SHP77 (cell line): Measurements from ENCODE around the gene AJM1.
"Not testable (repeated sequence)": the region's sequence is repeated elsewhere in the genome, so short reads cannot be mapped to it uniquely, and the experiment has no call there.

Source experiments
- DNase-seq, 2 experiments: peaks; one replicate each; lab custom pipeline; 2025; lab: John Stamatoyannopoulos, UW

Gene AJM1

DNA sequence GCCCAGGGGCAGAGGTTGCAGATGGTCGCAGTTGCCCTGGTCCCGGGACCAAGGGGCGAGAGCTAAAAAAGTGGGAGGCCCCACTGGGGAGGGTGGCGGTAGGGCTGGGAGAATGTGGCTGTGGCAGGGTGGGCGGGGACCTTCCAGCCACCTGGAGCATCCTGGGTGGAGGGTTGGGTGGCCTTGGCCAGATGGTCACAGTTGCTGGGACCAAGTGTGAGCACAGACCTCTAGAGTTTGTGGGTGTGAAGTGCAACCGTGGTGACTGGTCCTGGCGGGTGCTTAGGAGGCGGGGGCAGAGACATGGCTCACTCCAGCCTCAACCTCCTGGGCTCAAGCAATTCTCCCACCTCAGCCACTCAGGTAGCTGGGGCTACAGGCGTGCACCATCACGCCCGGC lies 38.4 kb downstream of the AJM1 start:
- DNase-seq = no peak

DNA sequence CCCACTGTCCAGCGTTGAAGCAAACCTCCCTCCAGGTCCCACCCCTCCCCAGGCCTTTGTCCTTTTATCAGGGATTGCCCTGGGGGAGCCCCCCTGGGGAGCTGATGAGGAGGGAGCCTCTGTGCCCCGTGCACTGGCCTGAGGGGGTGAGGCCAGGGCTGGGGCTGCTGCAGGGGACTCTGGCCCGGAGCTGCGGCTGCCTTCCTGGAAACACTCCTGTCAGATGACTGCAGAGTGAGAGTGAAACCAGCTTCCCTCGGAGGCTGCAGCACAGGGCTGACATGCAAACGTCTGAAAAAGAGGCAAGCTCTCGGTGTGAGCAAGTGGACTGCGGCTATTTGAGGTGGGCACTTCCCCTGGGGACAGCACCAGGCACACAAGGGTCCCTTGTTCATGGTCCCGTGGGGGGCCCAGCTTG lies 39.4 kb downstream of the AJM1 start:
- DNase-seq = no peak

DNA sequence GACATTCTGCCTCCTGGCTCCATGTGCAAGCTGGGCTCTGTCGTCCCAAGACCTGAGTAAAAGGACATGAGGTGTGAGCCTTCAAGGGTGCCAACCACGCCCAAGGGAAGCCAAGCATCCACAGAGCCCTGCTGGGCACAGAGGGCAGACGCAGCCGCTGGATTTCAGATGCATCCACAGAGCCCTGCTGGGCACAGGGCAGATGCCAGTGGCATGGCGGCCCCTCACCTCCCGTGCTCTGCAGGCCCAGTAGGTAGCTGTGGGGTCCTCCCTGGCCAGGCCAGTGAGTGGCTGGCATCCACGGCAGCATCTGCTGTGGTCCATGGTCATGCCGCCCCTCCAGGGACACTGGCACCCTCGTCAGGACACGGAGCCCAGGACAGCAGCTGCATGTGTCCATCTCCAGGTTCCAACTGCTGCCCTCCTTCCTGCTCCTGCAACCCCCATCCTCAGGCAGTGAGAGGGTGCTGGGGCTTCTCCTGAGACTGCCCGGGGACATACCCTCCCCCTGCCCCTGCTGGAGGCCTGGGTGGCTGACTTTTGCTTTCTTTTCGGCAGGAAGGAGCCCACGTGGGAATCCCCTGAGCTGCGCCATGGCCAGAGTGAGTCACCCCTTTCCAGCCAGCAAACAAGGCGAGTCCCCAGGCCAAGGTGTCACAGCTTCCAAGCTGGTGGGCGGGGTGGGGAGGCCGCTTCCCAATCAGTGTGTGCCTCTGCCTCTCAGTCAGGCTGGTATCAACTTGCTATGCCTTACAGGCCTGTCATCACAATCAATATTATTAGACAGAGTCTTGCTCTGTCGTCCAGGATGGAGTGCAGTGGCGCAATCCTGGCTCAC lies 40.0 kb downstream of the AJM1 start:
- peak; percentile 22 to 35 for DNase-seq

DNA sequence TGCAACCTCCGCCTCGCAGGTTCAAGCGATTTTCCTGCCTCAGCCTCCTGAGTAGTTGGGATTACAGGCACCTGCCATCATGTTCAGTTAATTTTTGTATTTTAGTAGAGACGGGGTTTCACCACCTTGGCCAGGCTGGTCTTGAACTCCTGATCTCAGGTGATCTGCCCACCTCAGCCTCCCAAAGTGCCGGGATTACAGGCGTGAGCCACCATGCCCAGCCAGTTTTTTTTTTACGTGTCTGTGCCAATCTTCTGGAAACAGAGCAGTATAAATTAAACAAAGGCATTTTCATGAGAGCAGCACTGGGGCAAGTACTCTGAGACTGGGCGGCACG lies 40.6 kb downstream of the AJM1 start:
- DNase-seq = not testable (repeated sequence)

DNA sequence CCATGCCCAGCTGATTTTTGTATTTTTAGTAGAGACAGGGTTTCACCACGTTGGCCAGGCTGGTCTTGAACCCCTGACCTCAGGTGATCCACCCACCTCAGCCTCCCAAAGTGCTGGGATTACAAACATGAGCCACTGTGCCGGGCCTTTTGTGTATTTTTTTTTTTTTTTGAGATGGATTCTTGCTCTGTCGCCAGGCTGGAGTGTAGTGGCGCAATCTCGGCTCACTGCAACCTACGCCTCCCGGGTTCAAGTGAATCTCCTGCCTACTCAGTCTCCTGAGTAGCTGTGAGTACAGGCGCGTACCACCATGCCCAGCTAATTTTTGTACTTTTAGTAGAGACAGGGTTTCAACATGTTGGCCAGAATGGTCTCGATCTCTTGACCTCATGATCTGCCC lies 41.4 kb downstream of the AJM1 start:
- DNase-seq = not testable (repeated sequence)

DNA sequence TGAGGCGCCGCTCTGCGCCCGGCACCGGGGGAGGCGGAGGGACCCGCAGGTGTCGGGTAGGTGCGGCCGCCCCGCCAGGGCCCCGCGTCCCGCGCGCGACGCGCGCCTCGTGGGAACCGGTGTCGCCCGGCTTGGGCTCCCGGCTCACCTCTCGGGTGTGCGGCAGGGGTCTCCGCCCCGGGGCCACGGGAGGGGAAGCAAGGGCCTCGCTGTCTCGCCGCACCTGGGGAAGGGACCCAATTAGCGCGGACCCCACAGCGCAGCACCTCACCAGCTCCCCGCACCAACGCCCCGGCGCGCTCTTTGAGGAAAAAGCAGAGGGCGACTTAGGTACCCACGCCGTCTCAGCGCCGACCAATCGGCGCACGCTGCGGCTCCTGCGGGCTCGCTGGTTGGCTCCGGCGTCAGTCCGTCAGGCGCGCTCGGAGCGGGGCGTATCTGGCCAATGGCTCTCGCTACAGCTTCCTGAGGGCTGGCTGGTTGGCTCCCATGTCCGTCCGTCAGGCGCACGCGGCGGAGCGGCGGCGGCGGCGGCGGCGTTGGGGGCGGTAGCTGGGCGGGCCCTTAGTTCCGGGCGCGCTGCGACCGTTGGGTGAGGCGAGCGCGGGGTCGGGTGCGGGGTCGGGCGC lies 43.8 kb downstream of the AJM1 start, which contains the start of gene TRAF2:
TRAF2 (plus strand) TSS at position 567 of the 629 bp plus-strand sequence. CDS start 12,225 bp downstream, outside the sequence.
- peak; percentile 93 to 96 for DNase-seq

DNA sequence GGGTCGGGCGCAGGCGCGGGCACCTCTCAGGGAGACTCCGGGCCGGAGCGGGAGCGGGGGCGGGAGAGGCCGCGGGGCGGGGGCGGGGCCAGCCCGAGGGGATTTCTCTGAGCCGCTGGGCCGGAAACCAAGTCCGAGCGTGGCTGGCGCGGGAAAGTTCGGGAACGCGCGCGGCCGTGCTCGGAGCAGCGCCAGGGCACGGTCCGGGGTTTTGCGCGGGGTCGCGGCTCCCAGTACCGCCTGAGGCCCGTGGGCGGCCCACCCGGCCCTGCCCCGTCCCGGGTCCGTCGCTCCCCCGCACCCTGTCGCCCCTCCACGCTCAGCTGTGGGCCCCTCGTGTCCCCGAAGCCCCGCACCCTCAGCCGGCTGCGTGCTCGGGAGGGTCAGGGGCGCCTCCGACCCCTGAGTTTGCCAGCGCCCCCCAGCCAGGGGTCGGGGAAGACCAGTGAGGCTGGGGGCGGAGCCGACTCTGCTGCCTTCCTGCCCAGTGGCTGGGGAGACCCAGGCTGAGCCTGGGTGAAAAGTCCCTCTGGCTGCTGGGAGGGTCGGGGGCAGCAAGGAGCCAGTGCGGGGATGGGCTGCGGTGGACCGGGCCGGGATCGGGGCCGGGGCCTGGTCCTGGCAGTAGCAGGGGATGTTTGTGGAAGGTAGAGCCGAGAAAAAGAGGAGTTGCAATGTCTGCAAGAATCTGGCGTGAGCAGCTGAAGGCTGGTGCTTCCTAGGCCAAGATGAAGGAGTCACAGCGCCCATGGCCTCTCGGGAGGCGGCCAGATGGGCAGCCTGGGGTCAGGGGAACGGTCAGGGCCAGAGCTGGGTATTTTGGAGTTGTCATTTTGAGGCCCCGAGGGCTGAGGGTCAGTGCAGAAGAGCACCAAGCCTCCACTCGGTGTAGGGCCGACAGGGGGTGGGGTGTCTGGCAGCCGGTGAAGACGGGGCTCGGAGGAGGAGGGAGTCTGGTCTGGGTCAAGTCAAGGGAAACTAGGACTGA lies 44.6 kb downstream of the AJM1 start:
- peak in 1 of 2 experiments; percentile 61 for DNase-seq

DNA sequence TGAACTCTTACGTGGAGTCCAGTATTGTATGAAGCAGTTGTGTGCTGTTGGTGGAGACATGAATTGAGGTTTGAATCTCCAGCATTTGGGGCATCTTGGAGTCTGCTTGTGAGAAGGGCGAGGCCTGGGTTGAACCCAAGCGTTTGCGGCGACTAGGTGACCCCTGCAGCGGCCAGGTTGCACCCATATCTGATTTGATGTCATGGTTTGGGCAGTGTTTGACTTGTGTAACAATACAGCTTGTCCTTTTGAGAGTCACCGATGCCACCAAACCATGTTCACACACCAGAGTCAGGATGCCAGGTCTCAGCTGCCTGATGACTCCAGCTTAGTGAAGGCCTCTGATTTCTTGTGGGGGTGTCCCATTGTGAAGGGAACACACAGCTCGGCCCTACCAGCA lies 46.2 kb downstream of the AJM1 start:
- no peak for DNase-seq

DNA sequence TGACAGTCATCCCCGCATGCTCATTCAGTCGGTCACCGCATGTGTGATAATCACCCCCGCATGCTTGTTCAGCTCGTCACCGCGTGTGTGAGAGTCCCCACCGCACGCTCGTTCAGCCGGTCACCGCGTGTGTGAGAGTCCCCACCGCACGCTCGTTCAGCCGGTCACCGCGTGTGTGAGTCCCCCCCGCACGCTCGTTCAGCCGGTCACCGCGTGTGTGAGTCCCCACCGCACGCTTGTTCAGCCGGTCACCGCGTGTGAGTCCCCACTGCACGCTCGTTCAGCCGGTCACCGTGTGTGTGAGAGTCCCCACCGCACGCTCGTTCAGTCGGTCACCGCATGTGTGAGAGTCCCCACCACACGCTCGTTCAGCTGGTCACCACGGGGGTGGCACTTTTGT lies 47.6 kb downstream of the AJM1 start:
- no peak for DNase-seq

DNA sequence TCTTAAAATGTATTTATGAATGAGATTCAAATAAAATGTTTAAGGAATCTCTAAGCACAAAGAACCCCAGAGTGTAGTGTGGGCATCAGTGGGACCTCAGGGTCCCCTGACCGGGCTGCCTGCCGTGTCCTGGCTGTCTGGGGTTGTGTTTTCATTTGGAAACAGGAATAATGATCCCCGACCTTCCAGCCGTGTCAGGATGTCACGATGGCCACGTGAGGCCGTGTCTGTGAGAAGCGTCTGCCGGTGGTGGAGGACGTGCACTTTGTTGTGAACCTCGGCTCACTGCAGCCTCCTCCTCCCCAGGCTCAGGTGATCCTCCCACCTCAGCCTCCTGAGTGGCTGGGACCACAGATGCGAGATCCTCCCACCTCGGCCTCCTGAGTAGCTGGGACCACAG lies 48.4 kb downstream of the AJM1 start:
- no peak for DNase-seq
